HG02973 (cell line): Measurements from ENCODE around the gene ENOX2.
"Not testable (repeated sequence)": the region's sequence is repeated elsewhere in the genome, so short reads cannot be mapped to it uniquely, and the experiment has no call there.

Source experiments
- ATAC-seq: cut with Tn5 transposase; IDR thresholded peaks from one replicate; pipeline ENCODE4 v1.9.1; 2021; ENCODE audit warnings: moderate library complexity; ENCODE audit not compliant: unreplicated experiment

ENOX2 gene

DNA sequence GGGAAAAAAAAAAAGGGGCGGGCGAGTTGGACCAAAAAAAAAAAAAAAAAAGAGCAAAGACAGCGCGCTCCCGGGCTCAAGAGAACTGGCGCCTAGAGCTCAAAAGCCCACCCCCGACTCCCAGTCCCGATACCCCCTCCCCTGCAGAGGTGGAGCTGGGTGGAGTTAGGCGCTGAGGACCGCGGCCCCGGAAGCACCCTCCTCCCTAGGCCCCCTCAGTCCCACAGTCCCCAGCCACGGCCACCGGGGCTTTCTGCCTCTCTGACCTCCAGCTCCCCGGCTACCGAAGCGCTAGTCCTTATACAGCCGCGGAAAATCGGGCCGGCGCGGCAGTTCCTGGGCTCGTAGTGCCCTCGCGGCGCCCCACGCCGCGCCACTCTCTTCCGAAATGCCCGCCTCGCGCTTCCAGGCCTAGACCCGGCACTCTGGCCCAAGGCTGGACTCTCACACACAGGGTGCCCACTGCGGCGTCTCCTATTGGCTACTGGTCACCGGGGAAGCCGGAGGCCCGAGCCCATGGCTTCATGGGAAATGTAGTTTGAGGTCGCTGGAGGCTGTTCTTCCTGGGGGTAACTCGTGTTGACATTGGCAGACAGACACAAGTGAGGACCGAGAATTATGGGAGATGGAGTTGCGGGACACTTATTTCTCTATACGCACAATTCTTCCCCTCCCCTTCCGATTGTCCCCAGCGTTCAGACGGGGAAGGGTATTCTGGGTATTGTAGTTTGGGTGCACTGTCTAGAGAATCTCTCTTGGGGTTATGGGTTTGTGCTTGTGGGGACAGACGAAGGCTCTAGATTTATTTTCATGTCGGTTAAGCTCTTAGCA lies at the start of gene ENOX2:
Gene ENOX2, minus strand, starts transcription at position 427 of the 831 bp plus-strand sequence. CDS start 199,993 bp downstream, outside the sequence.
- peak; percentile 98 for ATAC-seq

DNA sequence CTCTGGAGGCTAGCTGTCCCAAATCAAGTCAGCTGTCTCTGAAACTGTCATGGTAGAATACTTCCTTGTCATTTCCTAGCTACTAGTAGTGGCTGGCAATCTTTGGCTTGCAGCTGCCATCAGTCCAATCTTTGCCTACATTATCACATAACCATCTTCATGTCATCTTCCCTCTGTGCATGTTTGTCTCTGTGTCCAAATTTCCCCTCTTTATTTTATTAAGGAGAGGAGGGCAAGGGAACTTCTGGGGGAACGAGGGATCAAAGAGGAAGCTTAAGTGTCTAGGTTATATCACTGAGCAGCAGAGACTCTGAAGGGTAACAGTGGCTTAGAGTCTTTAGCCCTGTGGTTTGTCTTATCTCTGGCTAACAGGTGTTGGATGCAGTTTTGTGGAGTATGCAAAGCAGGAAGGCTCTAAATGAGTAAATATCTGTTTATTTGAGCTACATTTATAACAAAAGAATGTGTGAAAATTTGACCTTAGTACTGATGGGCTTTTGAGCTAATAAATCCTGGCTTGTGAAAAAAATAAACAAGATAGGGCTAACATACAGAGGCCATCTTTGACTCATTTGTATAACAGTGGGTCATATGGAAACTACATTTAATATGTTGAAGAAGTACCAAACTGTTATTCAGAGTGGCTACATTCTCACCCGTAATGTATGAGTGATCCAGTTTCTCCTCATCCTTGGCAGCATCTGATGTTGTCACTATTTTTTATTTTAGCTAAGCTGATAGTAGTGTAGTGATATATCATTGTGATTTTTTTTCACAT lies 49.4 kb upstream of the ENOX2 start:
- ATAC-seq = peak; percentile 85

- ATAC-seq = no peak
Observed at GRCh38 chrX:130944230-130944629, 41.2 kb upstream of the ENOX2 start.

DNA sequence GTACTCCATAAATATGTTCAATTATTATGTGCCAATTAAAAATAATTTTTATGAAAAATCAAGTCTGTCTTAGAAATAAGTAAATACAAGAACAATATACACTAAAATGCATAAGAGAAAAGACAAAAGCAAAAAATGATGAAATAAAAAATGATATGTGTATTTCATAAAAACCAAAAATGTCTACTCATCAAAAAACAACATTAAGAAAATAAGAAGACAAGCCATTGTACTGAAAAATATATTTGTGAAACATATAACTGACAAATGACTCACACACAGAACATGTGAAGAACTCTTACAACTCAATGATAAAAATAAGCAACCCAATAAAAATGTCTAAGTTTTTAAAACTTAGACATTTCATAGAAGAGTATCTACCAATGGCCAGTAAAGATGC lies 34.1 kb upstream of the ENOX2 start:
- no peak for ATAC-seq

GRCh38 chrX:130933358-130933757 lies 30.3 kb upstream of the ENOX2 start:
- no peak for ATAC-seq

GRCh38 chrX:130920405-130920804 lies 17.4 kb upstream of the ENOX2 start:
- ATAC-seq = not testable (repeated sequence)

DNA sequence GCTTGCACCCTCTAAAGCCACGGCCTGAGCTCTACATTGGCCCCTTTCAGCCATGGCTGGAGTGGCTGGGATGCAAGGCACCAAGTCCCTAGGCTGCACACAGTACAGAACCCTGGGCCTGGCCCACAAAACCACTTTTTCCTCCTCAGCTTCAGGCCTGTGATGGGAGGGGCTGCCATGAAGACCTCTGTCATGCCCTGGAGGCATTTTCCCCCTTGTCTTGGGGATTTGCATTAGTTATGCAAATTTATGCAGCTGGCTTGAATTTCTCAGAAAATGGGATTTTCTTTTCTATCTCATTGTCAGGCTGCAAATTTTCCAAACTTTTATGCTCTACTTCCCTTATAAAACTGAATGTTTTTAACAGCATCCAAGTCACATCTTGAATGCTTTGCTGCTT lies 16.7 kb upstream of the ENOX2 start:
- ATAC-seq = not testable (repeated sequence)

- ATAC-seq = not testable (repeated sequence)
Observed at GRCh38 chrX:130918498-130918897, 15.5 kb upstream of the ENOX2 start.

GRCh38 chrX:130916636-130917422 lies 13.8 kb upstream of the ENOX2 start:
- no peak for ATAC-seq

GRCh38 chrX:130915302-130915701 lies 12.3 kb upstream of the ENOX2 start:
- no peak for ATAC-seq

DNA sequence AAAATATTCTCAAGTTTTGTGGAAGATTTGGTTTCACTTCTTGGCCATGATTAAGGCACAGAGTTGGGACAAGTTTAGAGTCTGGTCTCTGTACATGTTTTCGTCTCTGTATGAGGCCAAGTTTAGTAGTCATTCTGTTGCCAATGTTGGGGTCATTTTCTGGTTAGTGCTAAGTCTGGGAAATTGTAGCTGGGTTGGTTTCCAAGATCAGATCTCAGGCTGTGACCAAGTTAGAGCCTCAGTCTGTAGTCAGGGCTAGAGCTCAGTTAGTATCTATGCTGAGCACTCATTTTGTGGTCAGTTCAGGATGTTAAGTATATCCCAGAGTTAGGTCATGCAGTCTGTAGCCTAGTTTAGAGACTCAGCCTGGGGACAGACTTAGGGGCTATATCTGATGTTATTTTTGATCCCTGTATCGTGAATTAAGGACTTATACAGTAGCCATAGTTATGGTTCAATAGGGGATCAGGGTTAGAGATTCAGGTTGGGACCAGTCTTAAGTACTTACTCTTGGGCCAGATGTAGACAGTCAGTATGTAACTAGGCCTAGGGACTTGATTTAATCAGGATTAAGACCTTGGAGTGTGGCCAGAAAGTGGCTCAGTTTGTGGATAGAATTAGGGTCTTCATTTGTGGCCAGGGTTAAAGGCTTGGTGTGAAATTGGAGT lies 6.6 kb upstream of the ENOX2 start:
- no peak for ATAC-seq

DNA sequence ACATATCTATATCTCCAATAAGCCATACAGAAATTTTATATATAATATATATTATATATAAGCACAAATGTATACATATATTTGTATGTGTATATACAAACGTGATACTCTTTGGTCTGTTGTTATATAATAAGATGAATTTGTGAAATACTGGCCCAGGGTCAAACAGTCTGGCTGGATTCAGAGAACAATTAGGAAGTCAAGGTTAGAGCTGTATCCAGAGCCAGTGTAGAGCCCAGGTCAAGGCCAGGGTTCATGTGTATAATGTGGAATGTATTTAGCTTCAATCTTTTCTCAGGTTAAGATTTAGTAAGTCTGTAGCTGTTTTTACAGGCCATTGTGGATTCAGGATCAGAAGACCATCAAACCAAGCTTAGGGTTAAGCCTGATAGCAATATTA lies 3.8 kb upstream of the ENOX2 start:
- no peak for ATAC-seq

- no peak for ATAC-seq
Observed at GRCh38 chrX:130902446-130902782, 595 bp downstream of the ENOX2 start.

DNA sequence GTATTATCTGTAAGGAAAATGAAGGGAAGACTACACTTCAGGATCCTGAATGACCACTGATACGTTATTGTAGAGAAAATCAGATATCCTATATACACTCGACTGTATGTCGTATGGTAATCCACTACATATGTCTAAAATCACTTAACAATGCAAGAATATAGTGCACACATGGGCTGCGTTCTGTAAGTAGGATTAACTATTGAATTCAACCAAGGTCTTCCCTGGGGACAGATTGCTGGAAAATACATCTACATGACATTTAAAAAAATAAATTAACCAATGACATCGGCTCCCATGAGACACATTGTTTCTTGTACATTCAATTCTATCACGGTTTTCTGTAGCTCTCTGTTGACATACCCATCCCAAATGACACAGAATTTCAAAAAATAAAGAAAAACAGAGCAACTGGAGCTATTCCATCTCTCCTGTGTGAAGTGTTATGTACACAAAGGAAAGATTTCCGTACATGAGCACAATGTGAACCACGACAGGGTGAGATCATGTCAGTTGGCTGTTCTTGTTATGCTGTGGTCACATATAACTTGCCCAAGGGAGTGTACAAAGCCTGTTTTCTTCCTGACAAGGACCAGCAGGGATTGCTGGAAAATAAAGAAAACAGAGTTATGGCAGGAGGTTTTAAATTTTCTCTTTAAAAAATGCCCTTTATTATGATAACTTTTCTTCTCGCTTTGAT lies 6.1 kb downstream of the ENOX2 start:
- no peak for ATAC-seq

- ATAC-seq = no peak
Observed at GRCh38 chrX:130896026-130896425, 7.0 kb downstream of the ENOX2 start.

DNA sequence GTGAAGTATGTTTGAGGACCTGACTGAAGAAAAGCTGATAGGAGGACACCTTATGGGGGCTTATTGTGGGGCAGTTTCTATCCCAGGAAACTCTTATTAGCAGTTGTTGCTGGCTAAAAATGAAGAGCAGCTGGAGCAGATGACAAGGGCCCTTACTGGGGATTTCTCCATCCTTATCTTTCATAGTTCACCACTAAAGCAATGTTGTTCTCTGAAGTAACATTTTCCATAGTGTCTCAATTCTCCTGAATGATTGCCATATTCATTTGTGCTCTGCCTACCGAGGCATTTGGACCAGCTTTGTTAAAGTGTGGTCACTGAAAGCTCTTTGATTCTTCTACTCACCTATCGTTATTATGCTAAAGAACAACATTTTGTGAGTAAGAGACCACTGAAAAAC lies 7.7 kb downstream of the ENOX2 start:
- ATAC-seq = no peak

DNA sequence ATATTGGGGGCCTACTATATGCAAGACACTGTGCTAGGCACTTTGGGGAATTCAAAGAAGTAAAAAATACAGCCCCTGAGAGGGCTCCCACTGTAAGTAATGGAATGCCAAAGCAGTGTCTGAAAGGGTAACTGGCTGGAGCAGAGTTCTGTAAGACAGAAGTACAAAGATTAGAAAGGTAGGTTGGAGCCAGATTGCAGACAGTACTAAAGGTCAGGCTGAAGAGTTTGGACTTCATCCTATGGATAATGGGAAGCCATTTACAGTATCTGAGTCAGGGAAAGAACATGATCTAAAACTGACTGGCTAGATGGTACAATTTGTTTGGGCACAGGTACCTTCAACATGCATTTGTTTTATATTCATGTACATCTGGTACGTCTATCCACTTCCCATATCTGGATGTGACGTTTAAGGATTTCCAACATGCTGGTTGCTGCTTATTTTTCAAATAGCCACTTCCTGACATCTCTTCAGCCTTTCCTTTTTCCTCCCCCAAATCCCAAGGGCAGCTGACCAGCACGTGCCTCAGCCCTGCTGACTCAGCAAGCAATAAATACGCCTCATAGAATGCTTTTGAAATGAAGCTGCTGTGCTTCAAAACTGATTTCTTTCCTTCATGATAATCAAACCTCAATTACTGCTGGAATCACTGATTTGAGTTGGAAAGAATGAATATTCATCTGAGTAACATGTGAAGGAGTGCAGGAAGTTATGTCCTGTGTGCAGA lies 9.5 kb downstream of the ENOX2 start:
- ATAC-seq = no peak

DNA sequence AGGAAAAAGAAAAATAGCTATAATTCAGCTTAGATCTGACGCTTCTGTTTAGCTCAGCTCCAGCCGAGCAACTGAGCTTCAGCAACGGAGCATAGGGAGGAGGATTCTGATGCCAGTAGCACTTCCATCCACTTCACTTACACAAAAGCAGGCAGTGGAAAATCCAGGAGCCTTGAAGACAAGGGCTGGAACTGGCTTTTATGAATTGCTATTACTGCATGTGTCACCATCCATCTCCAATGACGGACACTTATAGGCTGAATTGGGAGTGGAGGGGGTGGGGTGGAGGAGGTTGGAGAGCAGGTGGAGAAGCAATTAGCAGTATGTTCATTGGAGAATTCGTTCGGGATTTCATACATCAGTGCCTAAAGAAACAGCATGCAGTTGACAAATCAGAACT lies 15.6 kb downstream of the ENOX2 start:
- ATAC-seq = no peak

DNA sequence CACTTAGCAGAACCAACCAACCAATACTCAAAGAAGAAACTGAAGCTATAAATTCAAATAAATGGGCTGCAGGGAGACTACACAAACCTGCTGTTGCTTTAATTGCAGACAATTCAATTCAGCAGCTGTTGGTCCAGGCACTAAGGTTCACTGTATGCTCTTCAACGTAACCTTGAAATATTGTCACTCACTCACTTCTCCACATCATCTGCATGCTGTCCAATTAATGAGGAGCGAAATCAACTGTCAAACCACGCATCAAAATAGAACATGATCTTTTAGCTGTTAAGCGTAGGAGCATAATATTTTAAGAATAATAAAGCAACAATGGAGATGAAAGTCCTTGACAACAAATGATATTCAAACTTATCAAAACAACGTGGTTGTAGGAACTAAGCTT lies 17.0 kb downstream of the ENOX2 start:
- no peak for ATAC-seq

DNA sequence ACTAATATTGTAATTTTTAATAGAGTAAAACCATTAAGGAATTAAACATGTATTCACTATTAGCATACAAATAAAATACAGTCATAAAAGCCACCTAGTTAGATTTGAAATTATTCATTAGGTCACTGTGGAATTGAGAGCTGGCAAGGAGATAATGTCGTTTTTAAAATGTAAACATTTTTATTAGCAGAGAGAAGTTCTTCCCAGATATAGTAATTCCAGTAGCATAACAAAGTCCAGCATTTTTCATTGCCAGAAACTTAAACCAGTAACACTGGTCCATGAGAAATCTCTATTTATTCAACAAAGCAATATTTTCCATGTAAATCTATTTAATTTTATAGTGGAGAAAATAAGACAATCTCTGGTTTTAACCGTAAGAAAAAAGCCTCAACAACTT lies 17.5 kb downstream of the ENOX2 start:
- no peak for ATAC-seq
